NK-92 (cell line): Measurements from ENCODE around the gene NFKBIL1.
"Not testable (repeated sequence)": the region's sequence is repeated elsewhere in the genome, so short reads cannot be mapped to it uniquely, and the experiment has no call there.

Source experiments
- DNase-seq: peaks from one replicate; lab custom pipeline; 2025; ENCODE audit not compliant: unreplicated experiment; lab: John Stamatoyannopoulos, UW

Gene NFKBIL1, protein sequence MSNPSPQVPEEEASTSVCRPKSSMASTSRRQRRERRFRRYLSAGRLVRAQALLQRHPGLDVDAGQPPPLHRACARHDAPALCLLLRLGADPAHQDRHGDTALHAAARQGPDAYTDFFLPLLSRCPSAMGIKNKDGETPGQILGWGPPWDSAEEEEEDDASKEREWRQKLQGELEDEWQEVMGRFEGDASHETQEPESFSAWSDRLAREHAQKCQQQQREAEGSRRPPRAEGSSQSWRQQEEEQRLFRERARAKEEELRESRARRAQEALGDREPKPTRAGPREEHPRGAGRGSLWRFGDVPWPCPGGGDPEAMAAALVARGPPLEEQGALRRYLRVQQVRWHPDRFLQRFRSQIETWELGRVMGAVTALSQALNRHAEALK

GRCh38 chr6:31546958-31547726, at the start of gene NFKBIL1:
NFKBIL1 (plus strand) TSS chr6:31547608; CDS start chr6:31547695, 87 bp downstream.
- DNase-seq = no peak

GRCh38 chr6:31498748-31499147, 48.7 kb upstream of the NFKBIL1 start:
- no peak for DNase-seq

DNA sequence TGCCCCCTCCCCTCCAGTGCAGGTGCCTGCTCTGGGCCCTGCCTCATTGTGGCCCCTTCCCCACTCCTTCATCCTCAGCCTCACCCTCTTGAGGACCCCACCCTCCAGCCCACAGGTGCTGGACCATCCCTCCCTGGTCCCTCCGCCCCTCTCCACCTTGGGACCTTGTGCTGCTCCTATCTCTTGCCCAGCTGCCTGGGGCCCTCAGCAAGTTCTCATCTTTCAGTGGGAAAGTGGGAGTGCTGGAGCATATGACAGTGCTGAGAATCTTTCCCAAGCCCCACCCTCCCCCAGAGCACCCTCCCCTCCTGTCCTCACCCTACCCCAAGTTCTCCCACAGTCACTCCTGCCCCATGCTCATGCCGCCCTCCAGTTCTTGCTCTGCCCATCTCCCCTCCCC, 47.8 kb upstream of the NFKBIL1 start:
- not testable (repeated sequence) for DNase-seq

GRCh38 chr6:31502586-31502985, 44.8 kb upstream of the NFKBIL1 start:
- DNase-seq = no peak

DNA sequence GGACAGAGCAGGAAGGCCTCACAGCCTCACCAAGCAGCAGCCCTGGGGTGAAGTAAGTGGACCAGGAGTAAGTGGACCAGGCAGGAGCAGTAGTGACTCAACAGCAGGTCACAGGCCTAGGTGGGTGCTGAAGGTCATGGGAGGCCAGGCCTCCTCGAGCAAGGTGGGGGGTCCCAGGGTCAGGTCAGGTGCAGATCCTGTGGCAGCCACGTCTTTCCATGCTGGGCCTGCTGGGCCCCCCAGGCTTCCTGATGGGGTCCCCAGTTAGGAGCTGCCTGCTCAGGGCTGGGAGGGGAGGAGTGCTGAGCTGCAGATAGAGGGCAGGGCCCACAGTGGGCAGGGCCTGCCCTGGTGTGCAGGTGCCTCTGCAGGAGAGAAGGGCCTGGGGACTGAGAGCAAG, 38.4 kb upstream of the NFKBIL1 start:
- not testable (repeated sequence) for DNase-seq

DNA sequence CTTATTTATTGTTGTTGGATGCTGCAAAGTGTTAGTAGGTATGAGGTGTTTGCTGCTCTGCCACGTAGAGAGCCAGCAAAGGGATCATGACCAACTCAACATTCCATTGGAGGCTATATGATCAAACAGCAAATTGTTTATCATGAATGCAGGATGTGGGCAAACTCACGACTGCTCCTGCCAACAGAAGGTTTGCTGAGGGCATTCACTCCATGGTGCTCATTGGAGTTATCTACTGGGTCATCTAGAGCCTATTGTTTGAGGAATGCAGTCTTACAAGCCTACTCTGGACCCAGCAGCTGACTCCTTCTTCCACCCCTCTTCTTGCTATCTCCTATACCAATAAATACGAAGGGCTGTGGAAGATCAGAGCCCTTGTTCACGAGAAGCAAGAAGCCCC, 37.4 kb upstream of the NFKBIL1 start:
- no peak for DNase-seq

GRCh38 chr6:31513456-31514165, 33.8 kb upstream of the NFKBIL1 start:
- no peak for DNase-seq

DNA sequence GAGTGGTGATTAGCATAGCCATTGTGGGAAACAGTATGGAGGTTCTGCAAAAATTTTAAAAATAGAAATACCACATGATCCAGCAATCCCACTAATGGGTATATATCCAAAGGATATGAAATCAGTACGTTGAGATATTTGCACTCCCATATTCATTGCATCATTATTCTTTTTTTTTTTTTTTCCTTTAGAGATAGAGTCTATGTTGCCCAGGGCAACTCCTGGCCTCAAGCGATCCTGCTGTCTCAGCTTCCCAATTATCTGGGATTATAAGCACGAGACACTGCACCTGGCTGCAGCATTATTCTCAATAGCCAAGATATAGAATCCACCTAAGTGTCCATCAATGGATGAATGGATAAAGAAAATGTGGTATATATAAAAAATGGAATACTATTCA, 25.6 kb upstream of the NFKBIL1 start:
- no peak for DNase-seq

DNA sequence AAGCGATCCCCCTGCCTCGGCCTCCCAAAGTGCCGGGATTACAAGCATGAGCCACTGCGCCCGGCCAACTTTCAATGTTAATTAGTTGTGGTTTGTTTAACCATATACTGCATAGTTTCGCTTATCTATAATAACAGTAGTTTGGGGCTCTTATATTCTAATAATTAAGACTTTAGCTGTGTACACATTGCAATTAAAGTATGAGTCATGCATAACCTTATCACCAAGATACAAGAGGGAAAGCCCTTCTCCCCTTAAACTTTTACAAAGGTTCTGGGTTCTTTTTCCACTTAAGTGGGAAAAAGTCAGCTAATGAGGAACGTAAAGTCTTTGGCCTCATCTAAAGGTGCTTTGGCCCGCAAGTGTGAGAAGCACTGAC, 21.9 kb upstream of the NFKBIL1 start:
- DNase-seq = no peak

GRCh38 chr6:31525932-31526591, 21.3 kb upstream of the NFKBIL1 start:
- DNase-seq = no peak

DNA sequence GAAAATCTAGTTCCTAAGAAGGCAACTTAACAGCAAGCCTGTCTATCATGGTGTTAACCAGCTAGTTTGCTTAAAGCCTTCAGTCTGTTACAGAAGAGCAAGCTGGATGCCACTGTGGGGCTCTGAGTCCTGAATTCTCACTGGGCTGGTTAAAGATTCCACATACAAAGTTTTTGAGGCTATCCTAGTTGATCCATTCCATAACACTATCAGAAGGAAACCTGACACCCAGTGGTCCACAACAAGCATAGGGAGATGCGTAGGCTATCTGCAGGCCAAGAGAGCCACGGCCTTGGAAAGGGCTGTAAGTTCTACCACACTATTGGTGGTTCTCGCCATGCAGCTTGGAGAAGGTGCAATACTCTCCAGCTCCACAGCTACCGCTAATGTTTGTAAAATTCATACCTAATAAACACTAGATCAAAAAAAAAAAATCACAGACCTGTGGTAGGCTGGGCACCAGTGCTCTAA, 19.1 kb upstream of the NFKBIL1 start:
- DNase-seq = no peak

- no peak for DNase-seq
Observed at GRCh38 chr6:31528821-31529328, 18.5 kb upstream of the NFKBIL1 start, which contains the start of gene MCCD1. MCCD1 (plus strand) TSS chr6:31528962; CDS start chr6:31529015, 53 bp downstream.

GRCh38 chr6:31529329-31530150, 17.9 kb upstream of the NFKBIL1 start:
- DNase-seq = no peak

GRCh38 chr6:31530659-31531058, 16.7 kb upstream of the NFKBIL1 start:
- DNase-seq = no peak

GRCh38 chr6:31531162-31531561, 16.2 kb upstream of the NFKBIL1 start:
- no peak for DNase-seq

DNA sequence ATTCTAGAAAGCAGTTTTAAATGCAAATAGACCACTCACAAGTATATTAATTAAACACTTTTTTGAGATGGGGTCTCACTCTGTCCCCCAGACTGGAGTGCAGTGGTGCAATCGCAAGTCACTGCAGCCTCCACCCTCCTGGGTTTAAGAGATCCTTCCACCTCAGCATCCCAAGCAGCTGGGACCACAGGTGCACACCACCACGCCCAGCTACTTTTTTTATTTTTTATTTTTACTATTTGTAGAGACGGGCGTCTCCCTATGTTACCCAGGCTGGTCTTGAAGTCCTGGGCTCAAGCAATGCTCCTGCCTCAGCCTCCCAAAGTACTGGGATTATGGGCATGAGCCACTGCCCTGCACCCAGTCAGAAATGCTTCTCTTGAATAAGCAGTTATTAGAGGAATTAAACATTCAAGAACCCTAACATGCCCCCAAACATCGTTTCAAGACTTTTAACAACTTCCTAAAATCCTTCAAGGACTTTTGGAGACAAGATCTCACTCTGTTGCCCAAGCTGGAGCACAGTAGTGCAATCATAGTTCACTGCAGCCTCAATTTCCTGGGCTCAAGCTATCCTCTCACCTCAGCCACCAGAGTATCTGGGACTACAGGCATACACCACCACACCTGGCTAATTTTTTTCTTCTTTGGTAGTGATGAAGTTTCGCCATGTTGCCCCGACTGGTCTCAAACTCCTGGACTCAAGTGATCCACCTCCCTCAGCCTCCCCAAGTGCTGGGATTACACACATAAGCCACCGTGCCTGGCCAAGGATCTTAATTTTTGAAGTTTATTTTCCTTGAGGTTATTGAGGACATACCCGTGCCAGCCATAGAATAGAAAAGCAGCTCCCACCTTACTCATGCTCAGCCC, 15.4 kb upstream of the NFKBIL1 start:
- DNase-seq = no peak

DNA sequence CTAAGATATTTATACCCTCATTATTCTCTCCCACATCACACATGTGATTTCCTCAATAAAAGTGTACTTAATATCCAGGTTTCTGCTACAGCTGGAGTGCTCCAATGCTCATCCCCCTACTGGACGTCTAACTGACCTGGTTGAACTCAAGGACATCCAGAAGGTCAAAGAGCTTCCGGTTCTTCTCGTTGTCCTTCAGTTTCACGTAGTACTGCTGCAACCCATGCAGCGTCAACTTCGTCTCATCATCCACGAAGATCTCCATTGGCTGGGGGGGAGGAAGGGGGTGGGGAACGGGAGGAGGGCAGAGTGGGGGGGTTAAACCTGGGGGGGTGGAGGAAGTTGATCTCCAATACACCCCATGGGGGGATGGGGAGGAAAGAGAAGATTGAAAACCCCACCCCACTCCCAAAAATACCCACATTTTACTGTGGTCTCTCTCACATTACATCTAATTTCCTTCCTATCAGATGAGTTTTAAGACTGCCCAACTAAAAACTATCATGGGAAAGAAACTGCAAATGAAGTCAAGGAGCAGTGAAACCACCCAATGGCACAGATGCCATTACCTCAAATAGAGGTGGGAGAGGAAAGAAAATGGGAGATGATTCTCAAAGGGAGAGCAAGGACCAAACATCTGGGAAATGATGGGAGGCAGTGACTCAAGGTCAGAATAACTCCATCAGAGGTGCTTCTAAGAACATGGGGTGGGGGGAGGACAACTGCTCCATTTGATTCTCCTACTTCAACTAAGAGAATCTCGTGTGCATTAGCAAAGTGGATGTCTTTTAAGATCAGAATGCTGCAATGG, 14.6 kb upstream of the NFKBIL1 start:
- no peak for DNase-seq

DNA sequence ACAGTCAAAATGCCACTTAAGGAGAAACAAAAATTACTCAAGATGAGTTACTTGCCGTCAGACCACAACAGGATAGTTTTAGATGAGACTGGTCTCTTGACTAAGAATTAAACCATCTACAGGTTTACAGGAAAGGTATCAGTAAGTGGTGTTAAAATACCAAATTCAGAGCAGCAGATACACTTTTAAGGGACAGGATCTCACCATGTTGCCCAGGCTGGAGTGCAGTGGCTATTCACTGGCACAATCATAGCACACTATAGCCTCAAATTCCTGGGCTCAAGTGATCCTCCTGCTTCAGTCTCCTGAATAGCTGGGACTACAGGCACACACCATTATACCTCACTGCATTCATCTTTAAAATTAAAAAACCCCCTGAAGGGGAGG, 14.0 kb upstream of the NFKBIL1 start:
- no peak for DNase-seq
